GM12891 (cell line): Measurements from ENCODE around the gene UBASH3B.

Experiments
- POLR2A ChIP-seq: IDR thresholded peaks from 2 replicates; pipeline ENCODE4 v1.6.1; 2011; ENCODE audit warnings: low read depth, low read length, control low read depth
- POLR2AphosphoS5 ChIP-seq: IDR thresholded peaks from 2 replicates; pipeline ENCODE4 v1.6.1; 2011; ENCODE audit warnings: low read depth, low read length, control low read depth
- POU2F2 ChIP-seq: IDR thresholded peaks from 2 replicates; pipeline ENCODE4 v1.6.1; 2011; ENCODE audit warnings: low read depth, mild to moderate bottlenecking, control low read depth, low read length, moderate library complexity
- SPI1 ChIP-seq: IDR thresholded peaks from 2 replicates; pipeline ENCODE4 v1.6.1; 2011; ENCODE audit warnings: low read depth, low read length, control low read depth
- TAF1 ChIP-seq: IDR thresholded peaks from 2 replicates; pipeline ENCODE4 v1.6.1; 2011; ENCODE audit warnings: low read depth, low read length, control low read depth

DNA sequence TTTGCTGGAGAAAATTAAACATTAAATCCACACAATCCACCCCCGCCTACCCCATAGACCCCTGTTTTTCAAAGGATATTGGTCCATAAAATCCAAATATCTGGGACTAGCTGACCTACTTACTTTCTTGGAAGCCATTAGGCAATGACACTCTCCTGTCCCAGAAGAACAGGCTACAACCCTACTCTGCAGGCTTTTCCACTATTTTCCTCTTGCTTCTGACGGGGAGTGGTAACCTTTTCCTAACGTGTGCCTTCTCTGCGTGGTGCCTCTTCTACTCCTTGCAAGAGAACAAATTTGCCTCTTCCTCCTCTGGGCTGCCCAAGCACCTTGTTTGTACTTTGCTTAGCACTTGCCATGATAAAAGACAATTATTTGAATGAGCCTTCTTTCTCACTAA is 51.6 kb downstream of the UBASH3B start:
- no peak for TF ChIP-seq POLR2A
- no peak for TF ChIP-seq TAF1
- no peak for TF ChIP-seq POU2F2
- no peak for TF ChIP-seq POLR2AphosphoS5
- no peak for TF ChIP-seq SPI1
